ENCODE measurements around the gene SGK1. TPM values are rescaled to one million over a fixed set of nuclear protein-coding genes. Genes with fewer than 3 reads are reported as not detected.
"Not testable (repeated sequence)": the region's sequence is repeated elsewhere in the genome, so short reads cannot be mapped to it uniquely, and the experiment has no call there.

SGK1 gene
- total and polyA plus RNA-seq, 2 experiments from 2014 or later = 145 to 161 TPM

DNA sequence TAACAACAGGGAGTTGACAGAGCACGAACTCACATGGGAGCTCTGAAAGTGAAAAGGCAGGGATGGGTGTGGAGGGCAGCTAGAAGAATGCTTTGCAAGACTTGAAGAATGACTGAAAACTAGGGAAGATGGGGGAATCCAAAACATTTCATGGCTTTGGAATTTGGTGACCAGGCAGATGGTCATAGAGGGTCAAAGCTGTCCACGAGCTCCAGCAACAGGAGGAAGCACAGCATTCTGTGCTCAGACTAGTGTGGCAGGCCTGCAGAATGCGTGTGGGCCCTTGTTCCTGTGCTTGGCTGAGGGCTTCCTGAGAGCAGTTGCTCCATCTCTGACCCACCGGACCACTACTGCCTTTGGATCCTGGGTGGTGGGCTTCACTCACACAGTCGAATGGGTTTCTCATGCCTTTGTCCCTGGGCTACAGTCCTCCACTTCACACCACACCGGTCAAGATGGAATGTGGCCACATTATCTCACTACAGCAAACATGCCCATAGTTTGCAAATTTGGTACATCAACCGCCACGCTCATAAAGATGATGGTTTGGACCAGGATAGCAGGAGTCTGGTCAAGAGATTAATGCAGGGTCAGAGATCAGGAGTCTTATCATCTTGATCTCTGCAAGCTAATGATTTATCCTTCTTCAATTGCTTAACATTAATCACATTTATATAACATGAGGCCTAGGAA is 100.7 kb downstream of the SGK1 start:
- Histone ChIP-seq H3K4me3 (no peak overlapping the region), H3K27me3 (no peaks in the 10 kb centered on the region), H3K9me3 (ENCODE audit: low read depth) (no peaks in the 10 kb centered on the region), H4K20me1 (ENCODE audit: insufficient read depth, poor library complexity, severe bottlenecking) (no peaks in the 10 kb centered on the region), H3K79me2 (no peaks in the 10 kb centered on the region), H3K4me1 (ENCODE audit: insufficient read depth) (no peaks in the 10 kb centered on the region), H3K27ac (no peak overlapping the region), H3K36me3 (replicated peaks; ENCODE audit: insufficient read depth, low read depth) (no peaks in the 10 kb centered on the region), H2AFZ (no peak overlapping the region), H3K9me2 (replicated peaks; ENCODE audit: insufficient read depth) (no peaks in the 10 kb centered on the region), H3K4me2 (no peak overlapping the region)
- WGBS (ENCODE audit: low lambda C conversion rate, missing lambda C conversion rate) = 95% methylated on average over 8 of the region's 8 CpGs
- no peak for TF ChIP-seq EZH2 (IDR thresholded peaks at IDR 0.05; ENCODE audit: borderline replicate concordance)
- TF ChIP-seq EZH2phosphoT487 (IDR thresholded peaks at IDR 0.05; ENCODE audit: low read depth, severe bottlenecking, unreplicated experiment) = no peak
- TF ChIP-seq CTCF (IDR thresholded peaks at IDR 0.05; ENCODE audit: poor library complexity) = no peak
- no peak for DNase-seq (ENCODE audit: low spot score)

DNA sequence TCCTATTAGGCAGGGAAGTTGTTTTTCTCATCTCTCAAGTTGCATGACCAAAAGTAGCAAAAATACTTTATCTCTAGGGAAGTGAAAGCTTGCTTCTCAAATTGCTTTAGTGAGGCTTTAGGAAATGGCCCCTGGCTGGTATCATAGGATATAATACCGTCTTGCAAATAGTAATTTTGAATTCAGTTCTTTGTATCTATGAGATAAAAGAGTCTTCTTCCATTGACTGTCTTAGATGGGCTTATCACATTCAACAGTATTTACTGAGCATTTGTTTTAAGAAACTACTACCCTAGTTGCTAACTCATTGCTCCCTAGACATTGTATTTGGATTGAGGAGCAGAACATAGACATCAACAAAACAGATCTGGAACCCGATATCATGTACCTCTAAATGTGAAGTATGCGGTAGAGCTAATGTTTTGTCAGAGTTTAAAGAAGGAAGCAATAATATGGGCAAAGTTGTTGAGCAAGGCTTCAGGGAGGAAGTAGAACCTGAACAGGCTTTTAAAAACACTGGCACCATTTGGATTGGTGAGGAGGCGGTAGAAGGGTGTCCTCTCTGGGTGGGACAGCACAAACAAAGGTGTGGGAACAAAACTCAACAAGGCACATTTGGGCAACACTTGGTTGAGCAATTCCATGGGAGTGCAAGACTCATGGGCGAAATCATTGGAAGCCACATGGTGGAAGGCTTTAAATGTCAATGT is 101.5 kb downstream of the SGK1 start:
- H3K4me3 ChIP-seq = no peak overlapping the region
- H3K27me3 ChIP-seq = no peaks in the 10 kb centered on the region
- TF ChIP-seq CTCF (IDR thresholded peaks at IDR 0.05; ENCODE audit: poor library complexity) (no peak), EZH2phosphoT487 (IDR thresholded peaks at IDR 0.05; ENCODE audit: low read depth, severe bottlenecking, unreplicated experiment) (no peak)
- no peaks in the 10 kb centered on the region for H3K79me2 ChIP-seq
- 90% methylated on average over 5 of the region's 5 CpGs for WGBS (ENCODE audit: low lambda C conversion rate, missing lambda C conversion rate)
- H3K9me2 ChIP-seq (replicated peaks; ENCODE audit: insufficient read depth) = no peaks in the 10 kb centered on the region
- DNase-seq (ENCODE audit: low spot score) = no peak
- H4K20me1 ChIP-seq (ENCODE audit: insufficient read depth, poor library complexity, severe bottlenecking) = no peaks in the 10 kb centered on the region
- no peaks in the 10 kb centered on the region for H3K9me3 ChIP-seq (ENCODE audit: low read depth)
- H3K27ac ChIP-seq = no peak overlapping the region
- H2AFZ ChIP-seq = no peak overlapping the region
- H3K4me1 ChIP-seq (ENCODE audit: insufficient read depth) = no peaks in the 10 kb centered on the region
- no peaks in the 10 kb centered on the region for H3K36me3 ChIP-seq (replicated peaks; ENCODE audit: insufficient read depth, low read depth)
- no peak overlapping the region for H3K4me2 ChIP-seq

DNA sequence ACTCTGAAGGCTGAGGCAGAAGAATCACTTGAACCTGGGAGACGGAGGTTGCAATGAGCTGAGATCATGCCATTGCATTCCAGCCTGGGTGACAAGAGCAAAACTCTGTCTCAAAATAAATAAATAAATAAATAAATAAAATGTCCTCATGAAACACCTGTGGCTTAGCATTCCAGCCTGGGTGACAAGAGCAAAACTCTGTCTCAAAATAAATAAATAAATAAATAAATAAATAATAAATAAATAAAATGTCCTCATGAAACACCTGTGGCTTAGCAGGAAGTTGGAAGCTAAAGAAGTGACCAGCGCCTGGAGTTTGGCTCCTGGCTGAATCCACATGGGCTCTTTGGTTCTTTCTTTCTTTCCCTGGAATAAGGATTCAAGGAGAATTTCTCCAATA is 104.5 kb downstream of the SGK1 start:
- H3K4me1 ChIP-seq (ENCODE audit: insufficient read depth); H4K20me1 ChIP-seq (ENCODE audit: insufficient read depth, poor library complexity, severe bottlenecking); H3K9me2 ChIP-seq (replicated peaks; ENCODE audit: insufficient read depth); H2AFZ ChIP-seq; H3K27me3 ChIP-seq; H3K36me3 ChIP-seq (replicated peaks; ENCODE audit: insufficient read depth, low read depth); H3K4me2 ChIP-seq; H3K4me3 ChIP-seq; H3K79me2 ChIP-seq; DNase-seq (ENCODE audit: low spot score); H3K27ac ChIP-seq; H3K9me3 ChIP-seq (ENCODE audit: low read depth): not testable (repeated sequence)
- 100% methylated on average over 2 of the region's 2 CpGs for WGBS (ENCODE audit: low lambda C conversion rate, missing lambda C conversion rate)

- H3K36me3 ChIP-seq (replicated peaks; ENCODE audit: insufficient read depth, low read depth) = no peaks in the 10 kb centered on the region
Observed at GRCh38 chr6:134211297-134211696, 106.6 kb downstream of the SGK1 start.

More at GRCh38 chr6:134211297-134211696, 106.6 kb downstream of the SGK1 start:
- TF ChIP-seq EZH2phosphoT487 (IDR thresholded peaks at IDR 0.05; ENCODE audit: low read depth, severe bottlenecking, unreplicated experiment) (no peak), CTCF (IDR thresholded peaks at IDR 0.05; ENCODE audit: poor library complexity) (no peak), EZH2 (IDR thresholded peaks at IDR 0.05; ENCODE audit: borderline replicate concordance) (no peak)
- no peaks in the 10 kb centered on the region for H3K79me2 ChIP-seq
- no peaks in the 10 kb centered on the region for H4K20me1 ChIP-seq (ENCODE audit: insufficient read depth, poor library complexity, severe bottlenecking)
- no peak overlapping the region for H3K4me2 ChIP-seq
- H3K4me1 ChIP-seq (ENCODE audit: insufficient read depth) = no peaks in the 10 kb centered on the region
- WGBS (ENCODE audit: low lambda C conversion rate, missing lambda C conversion rate) = 93% methylated on average over 3 of the region's 3 CpGs
- no peak overlapping the region for H3K4me3 ChIP-seq
- no peaks in the 10 kb centered on the region for H3K9me2 ChIP-seq (replicated peaks; ENCODE audit: insufficient read depth)
- DNase-seq (ENCODE audit: low spot score) = no peak
- H3K9me3 ChIP-seq (ENCODE audit: low read depth) = no peaks in the 10 kb centered on the region
- no peaks in the 10 kb centered on the region for H3K27me3 ChIP-seq
- H3K27ac ChIP-seq = no peak overlapping the region
- no peak overlapping the region for H2AFZ ChIP-seq

Measured in hepatocyte (in vitro differentiated cells).